RCC 7860 (cell line): Measurements from ENCODE around the gene GPR33.
"Not testable (repeated sequence)": the region's sequence is repeated elsewhere in the genome, so short reads cannot be mapped to it uniquely, and the experiment has no call there.

Experiments used
- DNase-seq: peaks from one replicate; pipeline ENCODE4 v3.0.0-alpha.2; 2015; ENCODE audit warnings: low spot score
- FAIRE-seq: peaks from 2 replicates; lab custom pipeline; 2012; peaks lifted over from hg19 to GRCh38; lab: Jason Lieb, UNC

The GPR33 gene

GRCh38 chr14:31462450-31462849 lies 25.4 kb downstream of the GPR33 start:
- DNase-seq, FAIRE-seq: not testable (repeated sequence)

- DNase-seq (no peak), FAIRE-seq (no peak)
These were observed 26.3 kb downstream of the GPR33 start for GRCh38 chr14:31461545-31461944.

- FAIRE-seq (no peak), DNase-seq (no peak)
These were observed 29.9 kb downstream of the GPR33 start for GRCh38 chr14:31457665-31458659.

- DNase-seq (peak; percentile 77), FAIRE-seq (peak; percentile 52)
These were observed 30.8 kb downstream of the GPR33 start, which contains the start of gene DTD2 for GRCh38 chr14:31456841-31457664. Gene DTD2 (minus strand): TSS chr14:31457506. CDS start chr14:31457393, 113 bp downstream.

- DNase-seq (no peak), FAIRE-seq (no peak)
These were observed 37.7 kb downstream of the GPR33 start for GRCh38 chr14:31449971-31450610.

GRCh38 chr14:31449136-31449535 lies 38.7 kb downstream of the GPR33 start:
- no peak for FAIRE-seq

GRCh38 chr14:31445703-31446102 lies 42.1 kb downstream of the GPR33 start:
- FAIRE-seq (no peak), DNase-seq (no peak)

More at GRCh38 chr14:31449136-31449535, 38.7 kb downstream of the GPR33 start:
- DNase-seq: no peak

- FAIRE-seq: no peak
These were observed 45.6 kb downstream of the GPR33 start for GRCh38 chr14:31442284-31442683.

GRCh38 chr14:31441273-31442111 lies 46.3 kb downstream of the GPR33 start:
- FAIRE-seq (no peak), DNase-seq (no peak)

More at GRCh38 chr14:31442284-31442683, 45.6 kb downstream of the GPR33 start:
- no peak for DNase-seq

GRCh38 chr14:31440280-31440679 lies 47.6 kb downstream of the GPR33 start:
- no peak for DNase-seq
- FAIRE-seq: no peak

- FAIRE-seq (no peak), DNase-seq (no peak)
These were observed 48.3 kb downstream of the GPR33 start for GRCh38 chr14:31439561-31439960.

GRCh38 chr14:31437045-31437691 lies 50.7 kb downstream of the GPR33 start:
- DNase-seq, FAIRE-seq: not testable (repeated sequence)

GRCh38 chr14:31435276-31435675 lies 52.6 kb downstream of the GPR33 start:
- DNase-seq (no peak), FAIRE-seq (no peak)
